ENCODE results near the gene ZMYND8.

ZMYND8 gene

DNA sequence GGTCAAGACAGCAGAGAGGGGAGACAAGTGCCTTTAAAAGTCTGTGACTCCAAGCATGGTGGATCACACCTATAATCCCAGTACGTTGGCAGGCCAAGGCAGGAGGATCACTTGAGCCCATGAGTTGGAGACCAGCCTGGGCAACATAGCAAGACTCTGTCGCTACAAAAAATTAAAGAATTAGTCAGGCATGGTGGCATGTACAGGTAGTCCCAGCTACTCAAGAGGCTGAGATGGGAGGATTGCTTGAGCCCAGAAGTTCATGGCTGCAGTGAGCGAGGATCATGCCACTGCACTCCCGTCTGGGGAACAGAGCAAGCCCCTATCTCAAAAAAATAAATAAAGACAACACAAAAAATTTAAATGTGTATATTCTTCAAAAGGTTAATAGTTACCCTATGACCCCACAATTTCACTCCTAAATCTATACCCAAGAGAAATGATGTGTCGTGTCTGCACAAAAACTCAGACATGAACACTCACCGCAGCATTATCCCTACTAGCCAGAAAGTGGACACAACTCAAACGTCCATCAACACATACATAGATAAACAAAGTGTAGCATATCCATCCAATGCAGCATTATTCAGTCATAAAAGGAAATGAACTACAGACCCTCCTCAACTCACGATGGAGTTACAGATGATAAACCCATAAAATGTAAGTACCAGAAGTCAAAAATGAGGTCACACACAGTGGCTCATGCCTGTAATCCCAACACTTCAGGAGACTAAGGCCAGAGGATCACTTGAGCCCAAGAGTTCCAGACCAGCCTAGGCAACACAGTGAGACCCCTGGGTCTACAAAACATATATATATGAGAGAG, 23.9 kb downstream of the ZMYND8 start:
- DNase-seq (ENCODE audit: low read depth, low spot score) = no peak

DNA sequence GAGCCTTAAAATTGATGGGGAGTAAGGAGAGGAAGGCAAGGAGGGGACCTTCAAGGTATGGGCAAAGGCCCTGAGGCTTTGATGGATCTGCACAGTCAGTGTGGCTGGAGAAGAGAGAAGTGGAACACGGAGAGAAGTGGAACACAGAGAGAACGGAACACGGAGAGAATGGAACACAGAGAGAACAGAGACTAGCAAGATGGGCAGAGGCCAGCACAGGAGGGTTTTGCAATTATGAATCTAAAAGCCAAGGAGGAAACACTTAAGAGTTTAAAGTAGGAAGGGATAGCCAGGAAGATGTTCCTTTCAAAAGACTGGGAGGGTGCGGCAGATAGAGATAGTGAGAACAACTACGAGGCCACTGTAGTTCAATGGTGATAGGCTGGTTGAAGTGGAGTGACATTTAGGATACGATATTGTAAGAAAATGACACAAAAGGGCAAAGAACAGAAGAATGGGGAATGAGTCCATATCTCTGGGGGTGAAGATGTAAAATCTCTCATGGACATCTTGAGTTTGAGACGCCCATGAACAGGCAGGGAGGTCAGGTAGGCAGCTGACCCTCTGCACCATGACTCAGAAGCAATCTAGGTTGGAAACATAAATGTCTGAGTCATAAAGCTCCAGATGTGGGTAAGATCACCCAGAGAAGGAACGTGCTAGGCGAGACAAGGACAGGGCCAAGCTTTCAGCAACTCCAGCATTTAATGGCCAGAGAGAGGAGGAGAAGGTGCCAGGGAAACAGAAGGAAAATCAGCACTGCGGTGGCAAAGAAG, 25.4 kb downstream of the ZMYND8 start:
- DNase-seq (ENCODE audit: low read depth, low spot score) = no peak

DNA sequence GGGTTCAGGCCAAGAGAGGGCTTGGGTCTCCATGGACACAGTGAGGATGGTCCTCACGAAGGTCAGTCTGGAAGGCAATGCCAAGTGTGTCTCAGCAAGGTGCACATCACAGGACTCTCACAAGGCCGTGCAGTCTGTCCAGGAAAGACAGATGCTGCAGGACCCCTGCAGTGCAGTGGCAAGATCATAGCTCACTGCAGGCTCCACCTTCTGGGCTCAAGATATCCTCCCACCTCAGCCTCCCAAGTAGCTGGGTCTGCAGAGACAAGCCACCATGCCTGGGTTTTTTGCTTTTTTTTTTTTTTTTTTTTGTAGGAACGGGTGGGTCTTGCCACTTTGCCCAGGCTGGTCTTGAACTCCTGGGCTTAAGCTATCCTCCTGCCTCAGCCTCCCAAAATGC, 26.4 kb downstream of the ZMYND8 start:
- DNase-seq (ENCODE audit: low read depth, low spot score) = no peak

DNA sequence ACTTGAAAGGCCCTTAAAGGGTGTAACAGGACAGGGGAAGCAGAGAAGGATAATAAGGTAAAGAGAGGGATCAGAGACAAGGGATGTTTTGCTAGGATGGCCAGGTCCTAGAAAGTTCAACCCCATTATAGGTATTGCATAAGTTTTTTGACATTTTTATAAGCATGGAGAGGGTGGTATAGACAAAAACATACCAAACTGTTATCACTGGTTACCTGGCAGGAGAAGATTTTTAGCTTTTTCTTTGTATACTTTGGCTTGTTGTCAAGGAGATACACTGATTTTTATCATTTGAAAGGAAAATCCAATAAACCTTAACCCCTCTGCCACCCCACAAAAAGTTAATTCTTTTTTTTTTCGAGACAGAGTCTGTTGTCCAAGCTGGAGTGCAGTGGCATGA, 28.4 kb downstream of the ZMYND8 start:
- DNase-seq (ENCODE audit: low read depth, low spot score) = no peak

DNA sequence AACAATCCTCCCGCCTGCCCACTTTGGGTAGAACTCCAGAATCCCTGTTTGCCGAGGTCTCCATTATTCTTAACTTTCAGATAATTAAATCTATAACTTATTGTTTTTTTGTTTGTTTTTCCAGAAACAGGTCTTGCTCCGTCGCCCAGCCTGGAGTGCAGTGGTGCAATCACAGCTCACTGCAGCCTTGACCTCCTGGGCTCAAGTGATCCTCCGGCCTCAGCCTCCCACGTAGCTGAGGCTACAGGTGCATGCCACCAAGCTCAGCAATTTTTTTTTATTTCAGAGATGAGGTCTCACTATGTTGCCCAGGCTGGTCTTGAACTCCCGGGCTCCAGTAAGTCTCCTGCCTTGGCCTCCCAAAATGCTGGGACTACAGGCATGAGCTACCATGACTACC, 28.8 kb downstream of the ZMYND8 start:
- DNase-seq (ENCODE audit: low read depth, low spot score) = no peak

DNA sequence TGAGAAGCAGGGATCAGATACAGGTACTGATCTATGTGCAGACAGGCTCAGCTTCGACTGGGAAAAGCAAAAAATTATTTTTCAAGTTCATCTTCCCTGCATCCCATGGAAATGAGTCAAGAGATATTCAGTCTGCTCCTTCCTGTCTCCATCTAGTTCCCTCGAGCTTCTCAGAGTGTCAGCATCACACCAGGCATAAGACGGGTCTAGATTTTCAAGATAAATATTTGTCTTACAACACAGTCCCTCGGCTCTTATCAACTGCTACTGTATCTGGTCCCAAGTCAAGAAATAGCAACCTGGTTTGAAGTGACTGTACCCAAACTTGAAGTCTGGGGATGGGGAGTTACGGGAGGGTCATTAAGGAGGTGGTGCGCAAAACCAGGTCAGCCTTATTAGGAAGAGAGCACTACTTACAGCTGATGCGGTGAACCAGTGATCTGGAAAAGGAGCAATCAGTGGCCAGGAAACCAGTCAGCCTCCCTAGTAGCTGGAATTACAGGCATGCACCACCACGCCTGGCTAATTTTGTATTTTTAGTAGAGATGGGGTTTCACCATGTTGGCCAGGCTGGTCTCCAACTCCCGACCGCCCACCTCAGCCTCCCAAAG, 29.7 kb downstream of the ZMYND8 start:
- DNase-seq (ENCODE audit: low read depth, low spot score) = peak; percentile 42

DNA sequence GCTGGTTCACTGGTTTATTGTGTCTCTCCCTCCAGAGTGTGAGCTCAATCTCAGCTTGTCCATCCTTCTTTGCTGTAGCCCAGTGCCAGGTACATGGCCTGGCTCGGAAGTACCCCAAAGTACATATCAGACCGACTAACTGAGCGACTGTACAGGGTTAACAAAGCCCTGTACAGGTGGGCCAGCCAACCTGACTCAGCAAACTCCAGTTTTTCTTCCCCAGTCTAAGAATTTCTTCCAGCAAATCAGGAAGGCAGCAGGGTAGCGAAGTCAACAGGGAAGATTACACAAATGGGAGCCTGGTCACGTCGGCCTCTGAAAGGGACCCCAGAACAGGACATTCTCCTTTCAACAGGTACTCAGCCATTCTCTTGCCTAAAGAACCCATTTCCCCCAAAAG, 31.3 kb downstream of the ZMYND8 start:
- DNase-seq (ENCODE audit: low read depth, low spot score) = no peak

DNA sequence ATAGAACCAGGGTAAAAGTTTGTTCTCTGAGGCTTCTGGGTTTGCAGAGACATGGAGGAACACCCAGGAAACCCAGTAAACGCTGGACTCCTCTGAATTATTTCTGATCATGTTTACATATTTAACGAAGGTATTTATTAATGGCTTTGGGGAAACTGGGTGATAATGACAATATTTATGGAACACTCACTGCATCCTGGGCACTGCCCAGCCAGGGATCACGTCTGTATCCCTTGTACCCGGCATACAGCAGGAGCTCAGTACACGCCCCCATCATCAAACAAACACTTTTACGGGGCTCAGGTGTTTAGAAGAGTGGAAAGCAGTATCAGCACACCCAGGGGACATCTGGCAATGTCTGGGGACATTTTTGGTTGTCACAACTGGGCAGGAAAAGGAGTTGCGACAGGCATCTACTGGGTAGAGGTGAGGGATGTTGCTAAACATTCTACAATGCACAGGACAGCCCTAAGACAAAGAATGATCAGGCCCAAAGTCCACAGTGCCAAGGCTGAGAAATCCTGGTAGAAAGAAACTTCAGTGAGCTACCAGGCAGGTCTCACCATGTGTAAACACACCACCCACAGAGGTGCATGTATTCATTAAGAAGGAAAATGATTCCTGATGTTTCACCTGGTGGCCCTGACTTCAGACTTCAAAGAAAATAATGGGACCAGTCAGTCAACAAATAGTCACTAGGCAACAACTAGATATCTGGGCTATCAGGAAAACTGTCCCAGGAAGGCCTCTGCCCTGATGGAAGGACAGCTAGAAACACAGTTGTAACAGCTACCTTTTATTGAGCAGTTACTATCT, 35.3 kb downstream of the ZMYND8 start:
- no peak for DNase-seq (ENCODE audit: low read depth, low spot score)

DNA sequence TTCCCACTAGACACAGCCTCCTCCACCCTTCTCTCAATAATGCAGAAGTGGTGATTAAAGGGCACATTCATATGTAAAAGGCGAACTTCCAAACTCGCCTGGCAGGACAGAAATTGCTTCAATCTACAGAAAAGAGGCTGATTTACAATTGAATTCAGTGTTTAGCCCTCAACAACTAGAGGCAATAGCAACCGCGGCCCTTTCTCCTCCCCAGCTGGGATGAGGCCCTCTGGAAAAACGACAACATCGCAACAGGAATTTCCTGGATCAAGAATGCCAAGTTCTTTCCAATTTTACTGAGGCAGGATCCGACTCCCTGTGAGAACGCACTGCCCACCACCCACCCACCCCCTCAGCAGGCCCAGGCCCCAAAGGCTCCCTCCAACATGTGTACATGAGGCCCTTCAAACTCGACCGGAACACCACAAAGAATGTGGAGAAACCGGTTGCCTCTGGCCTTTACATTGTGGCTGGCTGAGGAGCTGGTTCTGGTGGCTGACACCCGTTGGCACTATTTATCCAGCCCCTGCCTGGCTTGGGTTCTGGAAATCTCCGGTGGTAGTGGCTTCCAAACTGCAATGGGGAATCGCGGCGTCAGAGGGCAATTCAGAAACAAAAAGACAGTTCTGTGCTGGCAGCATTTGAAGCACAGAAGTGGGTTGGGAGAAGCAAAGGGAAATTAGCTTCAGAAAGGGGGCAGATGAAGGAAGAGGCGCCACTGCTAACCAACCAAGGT, 36.8 kb downstream of the ZMYND8 start:
- DNase-seq (ENCODE audit: low read depth, low spot score) = no peak

DNA sequence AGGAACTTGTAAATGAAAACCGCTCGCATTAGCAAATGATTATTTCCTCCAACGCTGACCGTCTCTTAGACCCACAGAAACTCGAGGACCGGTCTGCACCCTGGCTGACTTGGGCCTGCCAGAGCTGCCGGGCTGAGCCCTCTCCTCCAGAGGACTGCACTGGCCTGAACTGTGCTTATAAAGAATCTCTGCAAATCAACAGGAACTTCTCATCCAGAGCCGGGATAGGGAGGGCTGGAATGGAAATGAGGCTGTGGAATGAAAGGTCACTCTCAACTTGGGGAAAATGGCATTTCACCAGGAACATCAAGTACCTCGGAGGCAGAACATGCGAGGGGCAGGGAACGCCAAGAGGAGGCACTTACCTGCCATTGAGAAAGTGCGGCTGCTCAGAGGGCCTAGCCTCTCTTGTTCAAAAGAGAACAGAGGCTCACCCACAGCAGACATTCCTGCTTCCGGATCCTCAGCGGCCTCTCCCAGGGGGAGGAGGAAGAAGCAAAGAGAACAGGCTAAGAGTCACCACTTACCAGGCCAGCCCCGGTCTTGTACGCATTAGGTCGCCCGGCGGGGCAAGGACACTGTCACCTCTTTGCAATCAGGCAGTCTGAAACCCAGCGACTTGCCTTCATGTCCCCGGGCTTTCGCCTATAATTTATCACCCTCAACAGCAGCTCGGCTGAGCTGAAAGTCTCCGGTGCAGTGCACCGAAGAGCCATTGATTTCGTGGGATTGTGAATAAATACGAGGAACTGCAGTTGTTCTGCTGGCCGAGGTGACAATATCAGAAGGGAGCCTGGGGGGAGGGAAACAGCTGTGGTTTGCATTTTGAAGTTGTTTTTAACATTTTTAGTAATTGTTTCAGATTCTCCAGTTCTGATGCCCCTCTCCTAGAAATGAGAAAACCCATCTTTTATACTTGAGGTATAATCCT, 37.6 kb downstream of the ZMYND8 start:
- DNase-seq (ENCODE audit: low read depth, low spot score) = peak; percentile 18

DNA sequence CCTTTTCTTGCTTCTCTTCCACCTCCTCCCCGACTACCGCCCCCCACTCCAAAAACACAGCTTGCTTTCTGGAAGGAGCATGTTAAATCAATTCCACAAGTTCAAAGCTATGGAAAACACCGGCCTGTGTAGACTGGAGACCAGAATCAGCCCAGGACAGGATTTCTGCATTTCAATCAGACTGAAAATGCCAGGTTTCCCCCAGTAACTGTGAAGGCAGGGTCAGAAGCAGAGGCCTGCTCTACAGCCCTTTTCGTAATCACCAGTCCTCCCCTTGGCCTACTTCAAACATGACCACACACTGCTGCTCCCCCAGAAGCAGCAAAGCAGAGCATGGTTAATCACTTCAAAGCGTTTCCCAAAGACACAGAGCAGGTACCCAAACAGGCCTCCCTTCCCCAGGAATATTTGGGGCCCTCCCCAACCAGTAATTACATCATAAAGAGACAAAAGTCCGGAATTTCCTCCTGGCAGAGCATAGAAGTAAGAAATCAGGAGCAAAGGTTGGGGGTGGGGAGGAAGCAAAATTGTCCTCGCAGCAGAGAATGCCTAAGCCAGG, 38.4 kb downstream of the ZMYND8 start:
- DNase-seq (ENCODE audit: low read depth, low spot score) = peak; percentile 13

DNA sequence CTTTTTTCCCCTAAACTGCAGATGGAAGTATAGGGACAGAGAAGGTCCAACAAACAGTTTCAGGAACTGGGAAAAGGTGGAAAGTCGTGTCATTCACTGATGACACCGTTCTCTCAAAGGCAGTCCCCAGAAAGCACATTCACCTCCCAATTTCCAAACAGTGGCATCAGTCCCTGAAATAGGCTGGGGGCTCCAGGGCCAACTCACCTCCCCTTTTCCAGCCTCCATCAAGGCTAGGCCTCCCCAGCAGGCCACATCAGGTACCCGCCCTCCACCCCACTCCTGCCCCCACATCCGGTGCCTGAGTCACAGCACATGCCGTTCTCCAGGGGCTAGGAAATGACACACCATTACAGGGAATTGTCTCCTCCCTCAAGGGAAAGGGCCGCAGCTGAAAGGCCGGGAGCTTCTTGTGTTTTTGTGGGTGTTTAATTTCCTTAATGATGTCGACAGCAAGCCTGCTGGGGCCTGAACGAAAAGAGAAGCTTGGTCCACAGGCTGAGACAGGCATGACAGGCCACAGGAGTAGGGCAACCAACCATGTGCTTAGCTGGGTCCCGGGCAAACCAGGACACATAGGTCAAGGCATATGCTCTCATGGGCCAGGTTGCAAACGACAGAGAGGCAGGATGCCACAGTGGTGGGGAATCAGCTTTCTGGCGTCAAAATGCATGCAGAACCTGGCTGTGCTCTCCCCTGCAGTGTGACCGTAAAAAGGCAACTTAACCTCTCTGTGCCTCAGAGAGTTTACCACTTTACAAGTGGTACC, 39.2 kb downstream of the ZMYND8 start:
- peak; percentile 59 for DNase-seq (ENCODE audit: low read depth, low spot score)

DNA sequence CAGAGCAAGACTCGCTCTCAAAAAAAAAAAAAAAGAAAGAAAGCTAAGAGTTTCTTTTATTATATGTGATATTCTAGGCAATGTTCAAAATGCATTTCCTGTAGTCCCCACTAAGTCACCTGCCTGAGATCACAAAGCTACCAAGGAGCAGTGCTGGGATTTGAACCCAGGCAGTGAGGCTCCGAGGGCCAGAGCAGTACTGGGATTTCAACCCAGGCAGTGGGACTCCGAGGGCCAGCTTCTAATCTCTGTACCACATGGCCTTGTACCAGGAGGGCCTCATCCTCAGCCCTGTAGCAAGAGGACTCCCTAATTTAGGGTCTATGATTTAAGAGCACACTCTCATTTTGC, 39.7 kb downstream of the ZMYND8 start:
- no peak for DNase-seq (ENCODE audit: low read depth, low spot score)

DNA sequence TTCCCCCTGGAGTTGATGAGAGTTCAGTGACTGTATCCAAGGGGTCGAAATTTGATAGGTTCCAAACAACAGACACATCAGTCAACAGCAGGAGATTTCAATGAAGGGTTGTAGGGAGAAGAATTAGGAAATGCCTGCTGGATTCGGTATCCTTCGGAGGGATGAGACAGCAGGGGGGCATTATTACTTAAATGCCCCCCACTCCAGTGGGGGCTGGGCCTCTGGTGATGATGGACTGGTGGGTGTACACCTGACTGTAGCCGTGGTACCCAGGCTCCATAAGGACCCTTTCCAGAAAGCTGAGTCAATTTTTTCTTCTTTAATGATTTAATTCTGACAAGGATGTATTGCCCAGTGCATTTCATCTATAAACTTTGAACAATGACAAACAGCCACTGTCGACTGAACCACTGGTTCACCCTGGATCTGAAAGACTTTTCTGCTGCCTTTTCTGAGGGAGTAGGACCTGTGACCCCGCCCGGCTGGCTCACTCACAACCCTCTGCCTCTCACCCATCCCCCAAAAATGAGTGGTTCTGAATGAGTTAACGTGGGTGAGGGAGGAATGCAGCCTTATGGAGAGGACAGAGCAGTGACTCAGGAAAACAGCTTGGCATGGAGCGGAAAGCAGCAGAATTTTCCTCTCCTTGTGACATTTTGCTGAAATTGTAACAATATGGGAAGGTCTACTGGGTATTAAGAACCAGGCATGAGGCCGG, 41.0 kb downstream of the ZMYND8 start:
- DNase-seq (ENCODE audit: low read depth, low spot score) = peak; percentile 24

DNA sequence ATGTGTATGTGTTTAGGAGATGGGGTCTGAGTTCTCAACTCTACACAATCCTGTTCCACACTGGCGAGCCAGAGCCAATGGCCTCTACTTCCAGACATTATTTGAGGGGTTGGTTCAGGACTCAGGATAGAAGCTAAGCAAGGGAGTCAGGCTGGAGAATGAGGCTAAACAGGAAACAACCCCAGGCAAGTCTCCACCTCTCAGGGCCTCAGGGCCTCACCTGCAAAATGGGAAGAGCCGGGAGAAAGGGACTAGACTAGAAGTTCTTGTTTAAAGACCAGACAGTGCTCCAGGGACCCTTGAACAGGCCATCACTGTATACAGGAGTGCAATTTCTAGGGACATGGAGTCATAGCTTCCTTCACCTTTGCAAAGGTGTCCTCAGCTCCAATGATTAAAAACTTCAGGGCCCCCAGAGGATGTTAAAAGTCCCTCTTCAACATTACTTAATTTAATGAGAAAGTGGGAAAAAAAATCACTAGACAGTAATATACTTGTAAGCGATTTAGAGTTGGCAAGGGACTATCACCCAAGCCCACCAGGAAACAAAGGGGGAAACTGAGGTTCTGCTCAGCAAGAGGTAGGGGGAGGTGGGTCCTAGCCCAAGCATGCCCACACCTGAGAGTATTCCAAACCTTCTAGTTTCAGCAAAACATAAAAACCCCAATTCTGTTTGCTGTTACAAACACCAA, 41.7 kb downstream of the ZMYND8 start:
- no peak for DNase-seq (ENCODE audit: low read depth, low spot score)

DNA sequence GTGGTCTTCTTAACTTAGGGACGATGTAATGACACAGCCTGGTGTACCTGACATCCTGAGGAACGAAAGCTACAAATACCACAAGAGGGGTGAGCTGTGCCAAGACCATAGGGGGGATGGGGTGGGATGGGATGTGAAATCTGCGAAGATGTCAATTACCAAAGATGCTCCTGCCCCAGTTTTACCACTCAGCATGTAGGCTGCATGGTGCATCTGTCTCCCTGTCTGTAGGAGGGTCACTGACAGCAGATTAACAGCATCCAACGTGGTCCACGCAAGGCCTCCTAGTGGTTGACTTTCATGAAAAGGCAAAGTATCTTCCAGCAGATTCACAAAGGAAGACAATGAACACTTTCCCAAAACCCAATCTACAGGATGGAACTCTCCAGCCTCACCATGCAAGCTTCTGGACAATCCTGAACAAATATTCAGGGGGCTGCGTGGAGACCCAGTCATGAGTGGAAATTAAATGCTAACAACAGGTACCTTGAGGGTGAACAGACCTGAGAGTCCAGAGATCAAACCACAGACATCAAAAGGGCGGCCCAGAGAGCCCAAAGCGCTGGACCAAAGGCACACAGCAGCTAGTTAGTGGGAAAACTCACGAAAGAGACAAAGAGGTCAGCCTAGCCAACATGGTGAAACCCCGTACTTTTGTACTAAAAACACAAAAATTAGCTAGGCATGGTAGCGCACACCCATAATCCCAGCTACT, 44.4 kb downstream of the ZMYND8 start:
- no peak for DNase-seq (ENCODE audit: low read depth, low spot score)

DNA sequence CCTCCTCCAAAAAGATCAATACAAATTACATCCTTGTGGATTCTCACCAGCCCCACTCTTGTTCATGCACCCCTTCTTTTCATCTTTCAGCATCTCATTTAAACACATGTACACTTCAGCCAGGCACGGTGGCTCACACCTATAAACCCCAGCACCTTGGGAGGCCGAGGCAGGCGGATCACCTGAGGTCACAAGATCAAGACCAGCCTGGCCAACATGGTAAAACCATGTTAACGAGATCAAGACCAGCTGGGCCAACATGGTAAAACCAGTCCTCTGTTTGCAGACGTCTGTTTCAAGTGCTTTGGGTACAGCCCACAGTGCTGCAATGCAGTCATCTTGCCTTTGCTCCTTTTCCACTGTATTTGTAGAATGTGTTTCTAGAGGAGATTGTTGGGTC, 45.3 kb downstream of the ZMYND8 start:
- no peak for DNase-seq (ENCODE audit: low read depth, low spot score)
